ENCODE measurements around the gene LCN15. TPM values are rescaled to one million over a fixed set of nuclear protein-coding genes. Genes with fewer than 3 reads are reported as not detected.
"Not testable (repeated sequence)": the region's sequence is repeated elsewhere in the genome, so short reads cannot be mapped to it uniquely, and the experiment has no call there.

Gene LCN15
- total and polyA plus RNA-seq, 11 donors = 0.64 to 2.8 (median 1.2) TPM; not detected in 4

DNA sequence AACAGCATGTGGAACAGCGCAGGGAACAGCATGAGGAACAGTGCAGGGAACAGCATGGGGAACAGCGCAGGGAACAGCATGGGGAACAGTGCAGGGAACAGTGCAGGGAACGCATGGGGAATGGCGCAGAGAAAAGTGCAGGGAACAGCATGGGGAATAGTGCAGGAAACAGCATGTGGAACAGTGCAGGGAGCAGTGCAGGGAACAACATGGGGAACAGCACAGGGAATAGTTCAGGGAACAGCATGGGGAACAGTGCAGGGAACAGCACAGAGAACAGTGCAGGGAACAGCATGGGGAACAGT is 8.2 kb downstream of the LCN15 start:
- Histone ChIP-seq H3K27ac (no peak overlapping the region), H3K36me3 (no peaks in the 10 kb centered on the region), H3K4me1 (peaks cover 0 to 11% (median 0%) of the 10 kb centered on the region in 12 donors), H3K27me3 (no peaks in the 10 kb centered on the region), H3K9me3 (peaks cover 0 to 18% (median 0%) of the 10 kb centered on the region in 12 donors), H3K4me3 (no peak overlapping the region)
- TF ChIP-seq POLR2A (IDR thresholded peaks at IDR 0.05) = no peak
- TF ChIP-seq, protein P1, sequence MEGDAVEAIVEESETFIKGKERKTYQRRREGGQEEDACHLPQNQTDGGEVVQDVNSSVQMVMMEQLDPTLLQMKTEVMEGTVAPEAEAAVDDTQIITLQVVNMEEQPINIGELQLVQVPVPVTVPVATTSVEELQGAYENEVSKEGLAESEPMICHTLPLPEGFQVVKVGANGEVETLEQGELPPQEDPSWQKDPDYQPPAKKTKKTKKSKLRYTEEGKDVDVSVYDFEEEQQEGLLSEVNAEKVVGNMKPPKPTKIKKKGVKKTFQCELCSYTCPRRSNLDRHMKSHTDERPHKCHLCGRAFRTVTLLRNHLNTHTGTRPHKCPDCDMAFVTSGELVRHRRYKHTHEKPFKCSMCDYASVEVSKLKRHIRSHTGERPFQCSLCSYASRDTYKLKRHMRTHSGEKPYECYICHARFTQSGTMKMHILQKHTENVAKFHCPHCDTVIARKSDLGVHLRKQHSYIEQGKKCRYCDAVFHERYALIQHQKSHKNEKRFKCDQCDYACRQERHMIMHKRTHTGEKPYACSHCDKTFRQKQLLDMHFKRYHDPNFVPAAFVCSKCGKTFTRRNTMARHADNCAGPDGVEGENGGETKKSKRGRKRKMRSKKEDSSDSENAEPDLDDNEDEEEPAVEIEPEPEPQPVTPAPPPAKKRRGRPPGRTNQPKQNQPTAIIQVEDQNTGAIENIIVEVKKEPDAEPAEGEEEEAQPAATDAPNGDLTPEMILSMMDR (IDR thresholded peaks at IDR 0.05) = no peak
- DNase-seq = peak in 1 of 5 donors; percentile 6
- no peak for ATAC-seq
- WGBS, 4 donors = 87 to 99% (median 96%) methylated on average over 4 of the region's 4 CpGs
- intact Hi-C loops (cut with DNase I) = no loop called here

DNA sequence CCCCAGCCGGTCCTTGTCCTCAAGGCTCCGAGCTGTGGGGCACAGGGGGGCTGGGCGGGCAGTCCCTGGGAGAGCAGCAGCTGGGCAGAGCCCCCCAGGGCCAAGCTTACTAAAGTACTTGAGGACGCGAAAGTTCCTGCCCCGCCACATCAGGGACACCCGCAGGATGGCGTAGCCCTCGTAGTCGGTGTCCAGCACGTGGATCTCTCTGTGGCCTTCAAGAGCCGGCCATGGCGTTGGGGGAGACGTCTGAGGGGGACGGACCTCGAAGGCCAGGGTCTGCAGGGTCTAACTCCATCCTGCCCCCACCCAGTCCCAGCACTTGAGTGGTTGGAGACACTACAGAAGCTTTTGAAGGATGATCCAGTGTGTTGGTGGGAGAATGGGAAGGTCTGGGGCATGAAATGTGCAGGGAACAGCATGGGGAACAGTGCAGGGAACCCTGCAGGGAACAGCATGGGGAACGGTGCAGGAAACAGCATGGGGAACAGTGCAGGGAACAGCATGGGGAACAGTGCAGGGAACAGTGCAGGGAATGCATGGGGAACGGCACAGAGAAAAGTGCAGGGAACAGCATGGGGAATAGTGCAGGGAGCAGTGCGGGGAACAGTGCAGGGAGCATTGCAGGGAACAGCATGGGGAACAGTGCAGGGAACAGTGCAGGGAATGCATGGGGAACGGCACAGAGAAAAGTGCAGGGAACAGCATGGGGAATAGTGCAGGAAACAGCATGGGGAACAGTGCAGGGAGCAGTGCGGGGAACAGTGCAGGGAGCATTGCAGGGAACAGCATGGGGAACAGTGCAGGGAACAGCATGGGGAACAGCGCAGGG is 8.8 kb downstream of the LCN15 start:
- ATAC-seq; intact Hi-C loops (cut with DNase I); H3K4me1 ChIP-seq; H3K27ac ChIP-seq; H3K27me3 ChIP-seq; H3K4me3 ChIP-seq; H3K36me3 ChIP-seq: not testable (repeated sequence)
- peaks cover 0 to 18% (median 0%) of the 10 kb centered on the region in 12 donors for H3K9me3 ChIP-seq
- 91 to 93% (median 92%) methylated on average over 20 to 22 of the region's 22 CpGs for WGBS, 4 donors
- peak in 2 of 5 donors; percentile 6 to 25 for DNase-seq

DNA sequence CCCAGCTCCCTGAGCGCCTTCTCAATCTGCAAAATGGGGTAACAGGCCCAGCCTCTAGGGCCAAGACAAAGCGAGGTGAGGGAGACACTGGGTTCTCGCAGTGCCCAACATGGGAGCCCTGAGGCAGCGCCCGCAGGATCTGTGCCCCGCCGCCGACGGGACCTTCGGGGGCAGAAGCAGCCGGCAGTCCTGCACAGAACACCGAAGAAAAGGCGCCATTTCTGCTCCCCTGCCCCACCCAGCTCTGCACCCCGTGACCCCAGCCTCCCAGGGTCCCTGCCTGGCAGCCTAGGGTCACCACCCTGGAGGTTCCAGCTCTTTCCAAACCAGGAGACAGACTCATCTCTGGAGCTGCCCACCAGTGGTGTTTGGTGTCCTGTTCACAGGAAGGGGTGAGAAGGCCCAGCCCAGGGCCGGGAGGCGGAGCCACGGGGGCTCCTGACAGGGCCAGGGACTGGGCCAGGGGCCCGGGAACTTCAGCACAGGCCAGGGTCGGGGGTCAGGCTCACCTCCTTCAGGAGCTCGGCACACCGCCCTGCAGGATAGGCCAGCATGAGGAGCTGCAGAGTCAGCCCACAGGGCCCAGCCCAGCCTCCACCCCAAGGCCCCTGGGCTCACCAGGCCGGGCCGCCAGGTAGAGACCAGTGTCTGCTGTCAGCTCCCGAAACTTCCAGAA is 9.6 kb downstream of the LCN15 start:
- H3K27ac ChIP-seq = no peak overlapping the region
- H3K4me3 ChIP-seq = no peak overlapping the region
- H3K36me3 ChIP-seq = no peaks in the 10 kb centered on the region
- ATAC-seq (no peak), DNase-seq (peak in 2 of 5 donors; percentile 12 to 49)
- no peak for TF ChIP-seq POLR2A (IDR thresholded peaks at IDR 0.05)
- TF ChIP-seq, protein P1 (IDR thresholded peaks at IDR 0.05) = no peak
- WGBS, 4 donors = 81 to 95% (median 84%) methylated on average over 17 to 24 of the region's 24 CpGs
- H3K27me3 ChIP-seq = no peaks in the 10 kb centered on the region
- H3K9me3 ChIP-seq = peaks cover 0 to 18% (median 0%) of the 10 kb centered on the region in 12 donors
- intact Hi-C loops (cut with DNase I) = no loop called here
- H3K4me1 ChIP-seq = peaks cover 0 to 10% (median 3%) of the 10 kb centered on the region in 12 donors

DNA sequence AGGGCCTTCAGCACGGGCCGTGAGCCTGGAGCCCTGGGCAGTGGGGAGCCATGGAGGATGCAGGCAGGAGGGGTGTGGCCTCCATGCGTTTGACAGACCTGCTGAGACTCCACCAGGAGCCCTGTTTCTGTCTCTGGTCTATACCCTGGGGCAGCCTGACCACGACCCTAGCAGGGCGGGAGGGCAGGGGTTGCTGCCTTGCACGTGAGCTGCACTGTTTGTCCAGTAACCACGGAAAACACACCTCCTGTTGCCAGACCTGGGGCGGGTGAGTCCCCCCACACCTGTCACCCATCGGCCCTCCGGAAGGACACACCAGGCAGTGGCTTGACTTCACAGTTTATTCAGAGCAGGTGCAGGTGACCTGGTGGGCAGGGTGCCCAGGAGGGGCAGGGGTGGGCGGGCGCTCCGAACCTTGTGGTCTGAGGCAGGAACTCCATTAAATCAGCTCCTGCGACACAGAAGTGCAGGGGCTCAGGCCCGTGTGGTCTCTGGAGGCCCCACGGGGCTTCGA is 10.2 kb downstream of the LCN15 start:
- ATAC-seq (no peak), DNase-seq (peak in 2 of 5 donors; percentile 18 to 40)
- peaks cover 0 to 18% (median 0%) of the 10 kb centered on the region in 12 donors for H3K9me3 ChIP-seq
- TF ChIP-seq, protein P1 (IDR thresholded peaks at IDR 0.05) = no peak
- no peak for TF ChIP-seq POLR2A (IDR thresholded peaks at IDR 0.05)
- H3K36me3 ChIP-seq = no peaks in the 10 kb centered on the region
- H3K27ac ChIP-seq = no peak overlapping the region
- H3K4me3 ChIP-seq = no peak overlapping the region
- WGBS, 4 donors = 70 to 91% (median 82%) methylated on average over 9 to 17 of the region's 17 CpGs
- intact Hi-C loops (cut with DNase I) = no loop called here
- peaks cover 0 to 16% (median 8%) of the 10 kb centered on the region in 12 donors for H3K4me1 ChIP-seq
- no peaks in the 10 kb centered on the region for H3K27me3 ChIP-seq

Measured in heart left ventricle (tissue), 16 donors.